MM.1S (cell line): Measurements from ENCODE around the gene SIK2.

Experiments
- EZH2 ChIP-seq: fragments of 300-600 bp; sonication (generic); optimal IDR thresholded peaks from 2 replicates; pipeline ENCODE3; 2017; ENCODE audit warnings: low read depth, mild to moderate bottlenecking, antibody characterized with exemption, low read length, mixed read lengths
- TF ChIP-seq, protein P1 (sequence below): fragments of 300-600 bp; sonication (generic); IDR thresholded peaks from 2 replicates; pipeline ENCODE4 v1.5.1; 2016; ENCODE audit warnings: antibody characterized with exemption, low read length, mixed read lengths

GRCh38 chr11:111592491-111592890 lies 9.8 kb upstream of the SIK2 start:
- TF ChIP-seq, protein P1, sequence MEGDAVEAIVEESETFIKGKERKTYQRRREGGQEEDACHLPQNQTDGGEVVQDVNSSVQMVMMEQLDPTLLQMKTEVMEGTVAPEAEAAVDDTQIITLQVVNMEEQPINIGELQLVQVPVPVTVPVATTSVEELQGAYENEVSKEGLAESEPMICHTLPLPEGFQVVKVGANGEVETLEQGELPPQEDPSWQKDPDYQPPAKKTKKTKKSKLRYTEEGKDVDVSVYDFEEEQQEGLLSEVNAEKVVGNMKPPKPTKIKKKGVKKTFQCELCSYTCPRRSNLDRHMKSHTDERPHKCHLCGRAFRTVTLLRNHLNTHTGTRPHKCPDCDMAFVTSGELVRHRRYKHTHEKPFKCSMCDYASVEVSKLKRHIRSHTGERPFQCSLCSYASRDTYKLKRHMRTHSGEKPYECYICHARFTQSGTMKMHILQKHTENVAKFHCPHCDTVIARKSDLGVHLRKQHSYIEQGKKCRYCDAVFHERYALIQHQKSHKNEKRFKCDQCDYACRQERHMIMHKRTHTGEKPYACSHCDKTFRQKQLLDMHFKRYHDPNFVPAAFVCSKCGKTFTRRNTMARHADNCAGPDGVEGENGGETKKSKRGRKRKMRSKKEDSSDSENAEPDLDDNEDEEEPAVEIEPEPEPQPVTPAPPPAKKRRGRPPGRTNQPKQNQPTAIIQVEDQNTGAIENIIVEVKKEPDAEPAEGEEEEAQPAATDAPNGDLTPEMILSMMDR = no peak
- no peak for TF ChIP-seq EZH2
